HT1080 (cell line): ENCODE measurements around the gene RYR1. TPM values are rescaled to one million over a fixed set of nuclear protein-coding genes. Genes with fewer than 3 reads are reported as not detected.
"Not testable (repeated sequence)": the region's sequence is repeated elsewhere in the genome, so short reads cannot be mapped to it uniquely, and the experiment has no call there.

Experiments
- DNase-seq: peaks from one replicate; pipeline ENCODE4 v3.0.0-alpha.2; 2015; ENCODE audit warnings: low read depth
- total RNA-seq: library from RNA; depleted of rRNA; stranded (reverse); fragments of >200 nt; shearing (Covaris generic); gene quantifications from 2 replicates; pipeline ENCODE4 v1.2.3, GENCODE V29; 2014

Gene RYR1
- total RNA-seq, 1 experiment from 2014 or later: not detected

DNA sequence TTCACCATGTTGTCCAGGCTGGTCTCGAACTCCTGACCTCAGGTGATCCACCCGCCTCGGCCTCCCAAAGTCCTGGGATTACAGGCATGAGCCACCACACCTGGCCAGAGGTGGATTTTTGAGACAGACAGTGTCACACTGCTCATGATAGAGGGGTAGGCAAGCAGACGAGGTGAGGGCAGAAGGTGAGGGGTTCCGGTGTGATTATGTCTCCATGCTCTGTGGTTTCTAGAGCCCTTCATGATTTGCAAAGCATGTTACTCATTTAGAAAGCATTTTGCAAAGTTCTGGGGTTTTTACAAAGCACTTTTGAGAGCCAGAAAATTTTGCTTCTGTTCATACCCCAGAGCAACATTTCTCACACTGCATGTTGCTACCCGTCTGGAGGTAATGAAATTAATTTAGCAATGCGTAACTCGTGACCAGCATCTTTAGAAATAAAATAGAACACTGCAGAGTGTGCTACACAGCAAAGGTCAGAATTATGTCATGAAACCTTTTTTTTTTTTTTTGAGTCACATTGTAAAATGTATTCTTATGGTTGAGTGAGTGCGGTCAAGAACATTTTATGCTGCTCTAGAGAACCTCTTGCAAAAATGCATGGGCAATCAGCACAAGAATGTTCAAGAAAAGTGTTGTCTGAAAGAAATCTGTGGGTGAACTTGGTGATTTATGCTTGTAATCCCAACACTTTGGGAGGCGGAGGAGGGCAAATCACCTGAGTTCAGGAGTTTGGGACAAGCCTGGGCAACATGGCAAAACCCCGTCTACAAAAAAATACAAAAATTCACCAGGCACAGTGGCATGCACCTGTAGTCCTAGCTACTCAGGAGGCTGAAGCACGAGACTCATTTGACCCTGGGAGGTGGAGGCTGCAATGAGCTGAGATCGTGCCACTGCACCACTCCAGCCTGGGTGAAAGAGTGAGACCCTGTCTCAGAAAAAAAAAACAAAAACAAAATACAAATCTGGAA is 126.2 kb downstream of the RYR1 start:
- no peak for DNase-seq

DNA sequence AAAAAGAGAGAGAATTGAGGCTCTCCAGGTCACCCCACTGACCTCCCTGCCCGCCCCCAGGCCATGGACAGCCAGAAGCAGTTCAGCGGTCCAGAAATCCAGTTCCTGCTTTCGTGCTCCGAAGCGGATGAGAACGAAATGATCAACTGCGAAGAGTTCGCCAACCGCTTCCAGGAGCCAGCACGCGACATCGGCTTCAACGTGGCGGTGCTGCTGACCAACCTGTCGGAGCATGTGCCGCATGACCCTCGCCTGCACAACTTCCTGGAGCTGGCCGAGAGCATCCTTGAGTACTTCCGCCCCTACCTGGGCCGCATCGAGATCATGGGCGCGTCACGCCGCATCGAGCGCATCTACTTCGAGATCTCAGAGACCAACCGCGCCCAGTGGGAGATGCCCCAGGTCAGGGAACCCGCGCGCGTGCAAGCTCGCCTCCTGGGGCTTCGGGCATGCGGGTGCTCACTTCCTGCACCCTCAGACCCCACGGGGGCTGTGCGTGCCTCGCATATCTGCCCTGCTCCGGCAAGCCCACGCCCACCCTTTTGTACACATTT is 127.6 kb downstream of the RYR1 start:
- no peak for DNase-seq

DNA sequence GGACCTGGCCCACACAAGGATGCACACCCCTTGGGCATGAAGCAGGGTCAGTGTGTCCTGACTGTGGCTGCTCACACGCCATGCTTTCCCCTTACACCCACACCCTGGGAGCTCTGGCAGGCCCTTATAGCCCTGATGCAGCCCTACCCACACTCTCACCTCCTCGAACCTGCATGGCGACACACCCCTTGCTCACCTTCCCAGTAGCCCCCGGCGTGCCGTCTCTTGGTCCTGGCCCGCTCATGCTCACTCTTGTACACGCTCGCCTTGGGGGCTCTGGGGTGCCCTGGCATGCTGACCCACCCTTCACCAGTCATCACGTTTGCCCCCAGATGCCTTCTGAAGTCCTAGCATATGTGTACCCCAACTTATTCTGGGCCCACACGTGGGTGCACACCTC is 128.2 kb downstream of the RYR1 start:
- DNase-seq: no peak

DNA sequence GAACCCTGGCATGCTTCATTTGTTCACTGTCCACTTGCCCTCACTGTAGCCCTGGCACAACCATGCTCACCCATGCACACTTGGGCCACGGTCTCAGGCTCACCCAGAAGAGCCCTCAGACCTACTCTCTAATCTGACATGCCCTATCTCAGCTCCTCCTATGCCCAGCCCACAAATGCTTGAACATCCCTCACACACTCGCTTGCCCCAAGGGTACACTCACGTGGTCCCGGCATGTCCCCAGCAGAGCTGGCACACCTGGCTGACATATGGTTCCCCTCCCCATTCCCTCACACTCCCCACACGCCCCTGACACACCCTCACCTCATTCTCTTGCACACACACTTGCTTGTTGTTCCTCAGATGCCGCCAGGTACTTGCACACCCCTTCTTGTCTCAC is 128.6 kb downstream of the RYR1 start:
- no peak for DNase-seq

DNA sequence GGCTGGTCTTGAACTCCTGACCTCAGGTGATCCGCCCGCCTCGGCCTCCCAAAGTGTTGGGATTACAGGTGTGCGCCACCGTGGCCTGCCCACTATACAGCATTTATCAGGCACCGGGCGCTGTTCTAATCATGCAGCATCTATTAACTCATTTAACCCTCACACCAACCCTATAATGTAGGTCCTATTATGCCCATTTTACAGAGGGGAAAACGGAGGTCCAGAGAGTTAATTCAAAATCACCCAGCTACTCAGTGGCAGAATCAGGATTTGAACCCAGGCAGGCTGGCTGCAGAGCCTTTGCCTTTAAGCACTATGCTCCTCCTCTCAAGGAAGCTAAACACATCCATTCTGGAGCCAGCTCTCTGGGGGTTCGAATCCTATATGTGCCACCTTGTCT is 130.0 kb downstream of the RYR1 start:
- DNase-seq: no peak

DNA sequence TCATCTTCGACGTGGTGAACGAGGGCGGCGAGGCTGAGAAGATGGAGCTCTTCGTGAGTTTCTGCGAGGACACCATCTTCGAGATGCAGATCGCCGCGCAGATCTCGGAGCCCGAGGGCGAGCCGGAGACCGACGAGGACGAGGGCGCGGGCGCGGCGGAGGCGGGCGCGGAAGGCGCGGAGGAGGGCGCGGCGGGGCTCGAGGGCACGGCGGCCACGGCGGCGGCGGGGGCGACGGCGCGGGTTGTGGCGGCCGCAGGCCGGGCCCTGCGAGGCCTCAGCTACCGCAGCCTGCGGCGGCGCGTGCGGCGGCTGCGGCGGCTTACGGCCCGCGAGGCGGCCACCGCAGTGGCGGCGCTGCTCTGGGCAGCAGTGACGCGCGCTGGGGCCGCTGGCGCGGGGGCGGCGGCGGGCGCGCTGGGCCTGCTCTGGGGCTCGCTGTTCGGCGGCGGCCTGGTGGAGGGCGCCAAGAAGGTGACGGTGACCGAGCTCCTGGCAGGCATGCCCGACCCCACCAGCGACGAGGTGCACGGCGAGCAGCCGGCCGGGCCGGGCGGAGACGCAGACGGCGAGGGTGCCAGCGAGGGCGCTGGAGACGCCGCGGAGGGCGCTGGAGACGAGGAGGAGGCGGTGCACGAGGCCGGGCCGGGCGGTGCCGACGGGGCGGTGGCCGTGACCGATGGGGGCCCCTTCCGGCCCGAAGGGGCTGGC is 131.6 kb downstream of the RYR1 start:
- no peak for DNase-seq

DNA sequence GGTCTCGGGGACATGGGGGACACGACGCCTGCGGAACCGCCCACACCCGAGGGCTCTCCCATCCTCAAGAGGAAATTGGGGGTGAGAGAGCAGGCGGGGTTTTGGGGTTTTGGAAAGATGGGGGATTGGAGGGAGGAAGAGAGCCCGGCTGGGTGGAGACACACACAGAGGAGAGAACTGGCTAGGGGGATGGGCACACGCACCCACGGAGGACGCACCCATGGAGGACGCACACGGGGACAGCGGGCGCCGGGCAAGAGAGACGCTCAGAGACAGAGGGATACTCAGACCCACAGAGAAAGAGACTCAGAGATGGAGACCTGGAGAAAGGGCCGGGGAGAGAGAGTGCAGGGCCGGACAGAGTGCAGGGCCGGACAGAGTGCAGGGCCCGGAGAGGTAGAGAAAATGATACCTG is 132.2 kb downstream of the RYR1 start:
- no peak for DNase-seq

DNA sequence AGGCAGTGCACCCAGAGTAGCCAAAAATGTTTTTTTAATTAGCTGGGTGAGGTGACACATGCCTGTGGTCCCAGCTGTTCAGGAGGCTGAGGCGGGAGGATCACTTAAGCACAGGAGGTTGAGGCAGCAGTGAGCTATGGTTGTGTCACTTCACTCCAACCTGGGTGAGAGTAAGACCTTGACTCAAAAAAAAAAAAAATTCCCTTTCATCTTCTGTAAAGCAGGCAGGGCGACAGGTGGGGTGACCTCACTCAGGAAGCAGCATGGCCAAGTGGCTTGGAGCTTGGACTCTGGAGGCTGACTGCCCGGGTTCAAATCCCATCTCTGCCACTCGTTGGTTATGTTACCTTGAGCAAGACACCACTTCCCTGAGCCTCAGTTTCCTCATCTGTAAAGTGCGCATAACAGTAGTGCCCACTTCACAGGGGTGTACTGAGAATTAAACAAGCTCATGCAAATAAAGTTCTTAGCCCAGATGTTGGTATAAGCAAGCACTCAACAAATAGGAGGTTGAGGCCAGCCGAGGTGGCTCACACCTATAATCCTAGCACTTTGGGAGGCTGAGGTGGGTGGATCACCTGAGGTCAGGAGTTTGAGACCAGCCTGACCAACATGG is 136.0 kb downstream of the RYR1 start:
- no peak for DNase-seq

DNA sequence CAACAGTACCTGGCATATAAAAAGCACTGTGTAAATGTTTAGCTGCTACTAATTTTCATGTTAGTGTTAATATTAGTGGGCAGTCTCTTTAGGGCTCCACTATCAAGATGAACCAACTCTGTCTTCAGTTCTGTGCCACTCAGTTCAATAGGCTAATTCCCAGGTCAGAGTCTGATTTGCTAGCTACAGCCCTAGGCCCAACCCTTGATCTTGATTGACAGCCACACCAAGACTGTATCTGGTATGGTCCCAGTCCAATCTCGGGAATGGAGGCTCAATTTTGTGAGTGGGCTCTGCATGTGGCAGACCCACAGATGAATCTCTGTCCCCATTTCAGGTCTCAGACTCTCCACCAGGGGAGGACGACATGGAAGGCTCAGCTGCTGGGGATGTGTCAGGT is 138.2 kb downstream of the RYR1 start:
- no peak for DNase-seq

DNA sequence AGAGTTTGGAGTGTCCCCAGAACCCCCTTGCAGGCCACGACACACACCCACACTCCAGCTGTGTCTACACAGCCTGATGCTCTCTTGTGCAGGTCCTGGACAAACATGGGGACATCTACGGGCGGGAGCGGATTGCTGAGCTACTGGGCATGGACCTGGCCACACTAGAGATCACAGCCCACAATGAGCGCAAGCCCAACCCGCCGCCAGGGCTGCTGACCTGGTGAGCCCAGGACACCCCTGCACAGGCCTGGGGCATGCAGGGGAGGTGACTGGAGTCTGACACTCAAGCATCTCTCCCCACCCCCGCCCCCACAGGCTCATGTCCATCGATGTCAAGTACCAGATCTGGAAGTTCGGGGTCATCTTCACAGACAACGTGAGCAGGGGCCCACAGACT is 144.3 kb downstream of the RYR1 start:
- DNase-seq: no peak

DNA sequence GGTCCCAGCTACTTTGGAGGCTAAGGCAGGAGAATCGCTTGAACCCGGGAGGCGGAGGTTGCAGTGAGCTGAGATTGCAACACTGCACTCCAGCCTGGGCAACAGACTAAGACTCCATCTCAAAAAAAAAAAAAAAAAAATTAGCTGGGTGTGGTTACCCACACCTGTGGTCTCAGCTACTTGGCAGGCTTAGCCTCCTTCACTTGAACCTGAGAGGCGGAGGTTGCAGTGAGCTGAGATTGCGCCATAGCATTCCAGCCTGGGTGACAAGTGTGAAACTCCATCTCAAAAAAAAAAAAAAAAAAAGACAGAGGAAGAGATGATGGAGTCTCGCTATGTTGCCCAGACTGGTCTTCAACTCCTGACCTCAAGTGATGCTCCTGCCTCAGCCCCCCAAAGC is 145.8 kb downstream of the RYR1 start:
- not testable (repeated sequence) for DNase-seq

DNA sequence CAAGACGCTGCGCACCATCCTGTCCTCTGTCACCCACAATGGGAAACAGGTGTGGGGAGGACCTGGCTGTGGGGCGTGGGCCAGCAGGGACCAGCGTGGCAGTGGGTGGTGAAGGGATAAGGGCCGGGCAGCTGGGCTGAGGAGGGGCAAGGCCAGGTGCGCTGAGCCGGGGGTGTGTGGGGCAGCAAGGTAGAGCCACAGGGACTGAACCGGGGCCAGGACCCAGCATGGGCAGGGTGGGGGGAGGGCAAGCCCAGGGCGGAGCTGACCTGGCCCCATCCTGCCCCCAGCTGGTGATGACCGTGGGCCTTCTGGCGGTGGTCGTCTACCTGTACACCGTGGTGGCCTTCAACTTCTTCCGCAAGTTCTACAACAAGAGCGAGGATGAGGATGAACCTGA is 146.6 kb downstream of the RYR1 start:
- DNase-seq: no peak

DNA sequence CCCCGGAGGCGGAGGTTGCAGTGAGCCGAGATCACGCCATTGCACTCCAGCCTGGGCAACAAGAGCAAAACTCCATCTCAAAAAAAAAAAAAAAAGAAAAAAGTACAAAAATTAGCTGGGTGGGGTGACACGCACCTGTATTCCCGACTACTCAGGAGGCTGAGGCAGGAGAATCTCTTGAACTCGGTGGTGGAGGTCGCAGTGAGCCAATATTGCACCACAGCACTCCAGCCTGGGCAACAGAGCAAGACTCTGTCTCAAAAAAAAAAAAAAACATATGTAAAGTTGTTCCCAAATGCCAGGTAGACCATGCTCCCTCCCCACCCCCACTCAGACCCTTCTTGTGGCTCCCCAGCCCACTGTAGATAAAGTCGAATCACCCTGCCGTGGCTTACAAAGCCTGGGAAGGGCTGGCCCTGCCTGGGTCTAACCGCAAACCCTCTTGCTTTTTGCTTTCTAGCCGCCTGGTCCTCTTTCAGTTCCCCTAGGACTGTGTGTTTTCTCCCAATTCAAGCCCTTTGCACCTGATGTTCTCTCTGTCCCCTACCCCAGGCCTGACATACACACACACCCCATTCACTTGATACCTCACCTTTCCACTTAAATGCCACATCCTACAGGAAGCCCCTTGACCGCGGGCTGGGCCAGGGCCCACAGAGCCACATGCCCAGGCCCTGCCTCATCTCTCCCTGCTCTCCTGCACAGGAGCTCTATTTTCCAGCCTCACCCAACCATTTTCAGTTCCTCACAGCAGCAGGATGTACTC is 149.9 kb downstream of the RYR1 start:
- no peak for DNase-seq

DNA sequence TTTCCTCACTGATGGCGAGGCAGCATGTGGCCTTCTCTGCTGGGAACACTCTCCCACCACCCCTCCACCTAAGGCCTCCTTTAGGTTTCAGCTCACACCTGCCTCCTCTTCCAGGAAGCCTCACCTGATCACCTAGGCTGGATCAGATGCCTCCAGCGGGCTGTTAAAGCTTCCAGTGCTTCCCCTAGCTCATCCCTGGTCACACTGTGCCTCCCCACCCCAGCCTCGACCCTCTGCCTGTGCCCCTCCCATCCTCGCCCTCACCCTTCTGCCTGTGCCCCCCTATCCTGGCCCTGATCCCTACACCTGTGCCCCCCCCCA is 150.5 kb downstream of the RYR1 start:
- no peak for DNase-seq

DNA sequence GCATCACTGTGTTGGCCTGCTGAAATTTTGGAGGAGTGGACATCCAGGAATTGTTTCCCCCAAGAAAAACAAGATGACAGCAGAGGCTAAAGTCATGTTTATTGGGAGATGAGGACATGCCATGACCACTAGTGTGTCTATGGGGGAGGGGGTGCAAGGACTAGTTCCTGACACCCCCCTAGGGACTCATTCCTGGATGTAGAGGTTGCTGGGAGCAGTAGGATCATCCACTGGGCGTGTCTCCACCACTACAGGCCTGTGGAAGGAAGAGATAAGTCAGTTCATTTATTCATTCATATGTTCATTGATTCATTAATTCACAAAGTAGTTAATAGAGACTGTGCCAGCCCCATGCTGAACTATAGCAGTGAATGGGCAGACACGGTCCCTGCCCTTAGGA is 154.1 kb downstream of the RYR1 start:
- DNase-seq: no peak

DNA sequence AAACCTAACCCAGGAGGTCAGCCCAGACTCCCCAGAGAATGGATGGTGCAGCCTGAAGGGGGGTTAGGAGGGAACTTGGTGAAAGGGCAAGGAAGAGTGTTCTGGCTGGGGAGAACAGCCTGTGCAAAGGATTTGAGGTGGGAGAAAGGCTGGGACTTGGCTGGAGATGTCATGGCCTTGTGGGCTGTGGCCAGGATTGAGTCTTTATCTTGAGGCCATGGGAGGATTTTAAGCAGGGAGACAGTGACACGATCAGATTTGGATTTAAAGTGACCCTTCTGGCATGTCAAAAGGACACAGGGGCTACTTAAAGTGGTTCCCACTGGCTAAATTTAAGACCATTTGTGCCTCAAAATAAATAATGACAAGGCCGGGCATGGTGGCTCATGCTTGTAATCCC is 154.6 kb downstream of the RYR1 start:
- DNase-seq: no peak

DNA sequence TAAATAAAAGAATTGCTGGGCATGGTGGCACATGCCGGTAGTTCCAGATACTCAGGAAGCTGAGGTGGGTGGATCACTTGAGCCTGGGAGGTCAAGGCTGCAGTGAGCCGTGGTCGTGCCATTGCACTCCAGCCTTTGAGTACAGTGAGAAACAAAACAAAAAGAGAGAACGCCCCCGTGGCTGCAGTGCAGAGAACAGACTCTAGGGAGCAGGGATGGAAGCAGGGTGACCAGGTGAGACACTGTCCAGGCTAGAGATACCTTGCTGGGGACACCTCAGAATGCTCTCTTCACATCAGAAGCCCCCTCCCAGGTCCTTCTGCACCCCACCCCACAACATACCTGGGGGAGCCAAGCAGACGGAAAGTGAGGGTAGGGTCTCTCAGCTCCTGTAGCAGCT is 159.4 kb downstream of the RYR1 start:
- no peak for DNase-seq

DNA sequence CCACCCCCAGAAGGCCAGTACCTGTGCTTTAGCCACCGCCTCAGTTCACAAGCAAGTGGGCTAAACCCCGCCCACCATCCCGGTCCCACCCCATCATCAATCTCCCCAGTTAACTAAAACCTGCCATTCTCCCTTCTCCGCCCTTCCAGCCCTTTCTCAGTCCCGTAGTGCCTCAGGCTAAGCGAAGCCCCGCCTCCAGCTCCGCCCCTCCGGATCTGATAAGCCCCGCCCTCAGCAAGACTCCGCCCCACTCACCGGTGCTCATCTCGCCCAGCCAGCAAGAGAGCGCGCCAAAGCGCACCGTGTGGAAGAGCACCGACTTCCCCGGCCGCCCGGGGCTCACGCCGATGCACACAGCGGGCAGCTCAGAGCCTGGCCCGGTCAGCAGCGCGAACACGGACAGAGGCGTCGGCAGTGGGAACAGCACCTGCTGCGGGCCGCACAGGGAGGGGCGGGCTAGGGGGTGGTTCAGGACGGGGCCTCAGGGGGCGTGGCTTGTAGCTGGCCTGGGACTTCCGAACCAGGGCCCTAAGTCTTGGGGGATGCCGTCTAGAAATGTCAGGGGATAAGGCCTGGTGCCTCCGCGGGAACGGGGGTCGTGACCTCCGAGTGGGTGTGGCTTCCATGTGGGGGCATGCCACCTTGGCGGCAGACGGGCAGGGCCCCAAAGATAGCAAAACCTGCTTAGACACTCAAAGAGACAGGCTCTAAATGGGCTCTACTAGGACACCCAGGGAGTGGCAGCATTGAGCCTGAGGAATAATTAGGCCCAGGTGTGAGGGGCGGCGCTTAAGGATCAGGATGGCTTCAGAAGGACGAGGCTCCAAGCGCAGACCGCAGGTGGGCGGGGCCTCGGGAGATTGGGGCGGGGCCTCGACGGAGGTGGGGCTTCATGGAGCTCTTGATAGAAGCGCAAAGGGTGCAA is 162.8 kb downstream of the RYR1 start:
- no peak for DNase-seq

DNA sequence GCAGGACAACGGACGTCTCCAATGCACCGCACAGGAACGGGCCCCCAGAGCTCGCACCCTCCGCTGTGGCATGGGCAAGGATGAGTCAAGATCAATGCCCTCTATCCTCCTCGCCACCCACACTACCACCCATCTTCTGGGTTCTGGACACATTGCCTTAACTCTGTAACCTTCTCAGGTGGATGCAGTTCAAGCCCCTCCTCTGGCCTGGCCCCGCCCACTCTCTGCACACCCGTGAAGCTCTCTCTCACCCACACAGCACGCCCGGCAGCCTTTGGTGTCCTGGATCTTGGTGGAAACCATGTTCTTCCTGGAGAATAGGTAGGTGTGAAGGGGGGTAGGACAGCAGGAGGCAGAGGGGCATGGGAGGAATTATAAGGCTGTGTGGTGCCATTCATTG is 163.6 kb downstream of the RYR1 start:
- DNase-seq: no peak

DNA sequence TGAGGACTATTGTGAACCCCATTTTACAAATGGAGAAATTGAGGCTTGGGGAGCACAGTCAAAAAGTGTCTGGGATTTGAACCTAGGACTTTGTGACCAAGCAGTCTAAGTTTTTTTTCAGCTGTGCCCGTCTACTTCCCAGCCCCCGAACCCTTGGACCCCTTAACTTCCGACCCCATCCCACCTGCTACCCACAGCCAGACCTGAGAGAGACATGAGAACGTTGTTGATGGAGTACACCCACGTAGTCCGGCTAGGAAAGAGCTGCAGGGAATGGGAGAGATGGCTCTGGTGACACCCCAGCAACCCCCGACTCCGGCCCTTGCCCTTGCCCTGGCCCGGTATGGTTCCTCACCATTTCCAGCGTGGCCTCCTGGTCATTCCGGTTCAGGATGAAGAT is 166.2 kb downstream of the RYR1 start:
- no peak for DNase-seq
